ENCODE results near the gene TSR3.

The TSR3 gene

GRCh38 chr16:1334739-1335138, 16.9 kb downstream of the TSR3 start:
- H3K9me2 ChIP-seq (replicated peaks; ENCODE audit: insufficient read depth, low read length) = no peaks in the 10 kb centered on the region
- no peaks in the 10 kb centered on the region for H3K79me2 ChIP-seq (ENCODE audit: insufficient read depth, low read length)
- H3K4me3 ChIP-seq (ENCODE audit: insufficient read depth, low read length, poor library complexity, severe bottlenecking) = no peak overlapping the region
- H3K36me3 ChIP-seq (ENCODE audit: low read length) = no peaks in the 10 kb centered on the region
- no peaks in the 10 kb centered on the region for H3K27me3 ChIP-seq (ENCODE audit: low read length)
- no peak overlapping the region for H3K4me2 ChIP-seq (ENCODE audit: low read depth, low read length, poor library complexity, severe bottlenecking)
- no peak overlapping the region for H3K27ac ChIP-seq (ENCODE audit: low read depth, low read length)
- H4K20me1 ChIP-seq (ENCODE audit: low read depth, low read length) = no peaks in the 10 kb centered on the region
- H3F3A ChIP-seq (ENCODE audit: insufficient read depth) = no peaks in the 10 kb centered on the region
- no peak overlapping the region for H3K9ac ChIP-seq (ENCODE audit: low read length)
- H3K9me3 ChIP-seq (ENCODE audit: insufficient read depth, low read length) = no peaks in the 10 kb centered on the region
- TF ChIP-seq EZH2phosphoT487 (conservative IDR thresholded peaks at IDR 0.05; ENCODE audit: low read length) (no peak), CTCF (IDR thresholded peaks at IDR 0.05; ENCODE audit: insufficient read depth, low read length, poor library complexity, severe bottlenecking) (no peak)
- no peak overlapping the region for H2AFZ ChIP-seq (ENCODE audit: low read depth, low read length, severe bottlenecking)

GRCh38 chr16:1333854-1334700, 17.6 kb downstream of the TSR3 start:
- no peak overlapping the region for H3K9ac ChIP-seq (ENCODE audit: low read length)
- no peaks in the 10 kb centered on the region for H3K36me3 ChIP-seq (ENCODE audit: low read length)
- no peaks in the 10 kb centered on the region for H3K9me3 ChIP-seq (ENCODE audit: insufficient read depth, low read length)
- no peak overlapping the region for H2AFZ ChIP-seq (ENCODE audit: low read depth, low read length, severe bottlenecking)
- no peak for TF ChIP-seq EZH2phosphoT487 (conservative IDR thresholded peaks at IDR 0.05; ENCODE audit: low read length)
- no peak for TF ChIP-seq CTCF (IDR thresholded peaks at IDR 0.05; ENCODE audit: insufficient read depth, low read length, poor library complexity, severe bottlenecking)
- H3F3A ChIP-seq (ENCODE audit: insufficient read depth) = no peaks in the 10 kb centered on the region
- H4K20me1 ChIP-seq (ENCODE audit: low read depth, low read length) = no peaks in the 10 kb centered on the region
- H3K79me2 ChIP-seq (ENCODE audit: insufficient read depth, low read length) = no peaks in the 10 kb centered on the region
- no peak overlapping the region for H3K27ac ChIP-seq (ENCODE audit: low read depth, low read length)
- H3K4me3 ChIP-seq (ENCODE audit: insufficient read depth, low read length, poor library complexity, severe bottlenecking) = no peak overlapping the region
- no peaks in the 10 kb centered on the region for H3K9me2 ChIP-seq (replicated peaks; ENCODE audit: insufficient read depth, low read length)
- no peaks in the 10 kb centered on the region for H3K27me3 ChIP-seq (ENCODE audit: low read length)
- H3K4me2 ChIP-seq (ENCODE audit: low read depth, low read length, poor library complexity, severe bottlenecking) = no peak overlapping the region

GRCh38 chr16:1333149-1333812, 18.4 kb downstream of the TSR3 start, which contains the start of gene BAIAP3:
Gene BAIAP3, plus strand, starts transcription at chr16:1333645. Its CDS starts 4,905 bp downstream, at chr16:1338550.
- Histone ChIP-seq H3K27me3 (ENCODE audit: low read length) (no peaks in the 10 kb centered on the region), H2AFZ (ENCODE audit: low read depth, low read length, severe bottlenecking) (no peak within 1 kb of the TSS), H3K9me2 (replicated peaks; ENCODE audit: insufficient read depth, low read length) (no peaks in the 10 kb centered on the region), H3K4me3 (ENCODE audit: insufficient read depth, low read length, poor library complexity, severe bottlenecking) (no peak within 1 kb of the TSS), H3F3A (ENCODE audit: insufficient read depth) (no peaks in the 10 kb centered on the region), H4K20me1 (ENCODE audit: low read depth, low read length) (no peaks in the 10 kb centered on the region), H3K27ac (ENCODE audit: low read depth, low read length) (no peak within 1 kb of the TSS), H3K36me3 (ENCODE audit: low read length) (no peaks in the 10 kb centered on the region), H3K9me3 (ENCODE audit: insufficient read depth, low read length) (no peaks in the 10 kb centered on the region), H3K79me2 (ENCODE audit: insufficient read depth, low read length) (no peaks in the 10 kb centered on the region), H3K9ac (ENCODE audit: low read length) (no peak within 1 kb of the TSS), H3K4me2 (ENCODE audit: low read depth, low read length, poor library complexity, severe bottlenecking) (no peak within 1 kb of the TSS)
- TF ChIP-seq EZH2phosphoT487 (conservative IDR thresholded peaks at IDR 0.05; ENCODE audit: low read length) = no peak
- TF ChIP-seq CTCF (IDR thresholded peaks at IDR 0.05; ENCODE audit: insufficient read depth, low read length, poor library complexity, severe bottlenecking) = no peak
